Astrocyte (in vitro differentiated cells and primary cell): ENCODE results near the gene NDUFB8. TPM values are rescaled to one million over a fixed set of nuclear protein-coding genes. Genes with fewer than 3 reads are reported as not detected.

Experiments used
- DNase-seq: peaks from one replicate; pipeline ENCODE4 v3.0.0-alpha.2; 2010; ENCODE audit warnings: low read depth
- FAIRE-seq: peaks from 2 replicates; lab custom pipeline; 2011; peaks lifted over from hg19 to GRCh38; lab: Jason Lieb, UNC
- H2AFZ ChIP-seq: 2 replicates; pipeline ENCODE4 v1.6.0; 2012; ENCODE audit warnings: low read depth, low read length, inconsistent platforms
- H3K27ac ChIP-seq: 2 replicates; pipeline ENCODE4 v1.5.1; 2011; ENCODE audit warnings: low read depth, low read length, inconsistent platforms
- H3K27me3 ChIP-seq: 2 replicates; pipeline ENCODE4 v1.6.0; 2011; ENCODE audit warnings: low read length, inconsistent platforms; ENCODE audit not compliant: insufficient read depth
- H3K36me3 ChIP-seq: 2 replicates; pipeline ENCODE4 v1.5.1; 2011; ENCODE audit warnings: low read length, inconsistent platforms; ENCODE audit not compliant: insufficient read depth
- H3K4me1 ChIP-seq: 2 replicates; pipeline ENCODE4 v1.5.1; 2011; ENCODE audit warnings: low read length, inconsistent platforms; ENCODE audit not compliant: insufficient read depth
- H3K4me2 ChIP-seq: 2 replicates; pipeline ENCODE4 v1.6.0; 2012; ENCODE audit warnings: low read length, inconsistent platforms
- H3K4me3 ChIP-seq: 2 replicates; pipeline ENCODE4 v1.5.1; 2011; ENCODE audit warnings: low read depth, mild to moderate bottlenecking, low read length, inconsistent platforms; ENCODE audit not compliant: insufficient read depth
- H3K79me2 ChIP-seq: 2 replicates; pipeline ENCODE4 v1.6.0; 2012; ENCODE audit warnings: mild to moderate bottlenecking, low read length, inconsistent platforms; ENCODE audit not compliant: insufficient read depth
- H3K9ac ChIP-seq: 2 replicates; pipeline ENCODE4 v1.6.0; 2012; ENCODE audit warnings: mild to moderate bottlenecking, low read length, inconsistent platforms
- H3K9me3 ChIP-seq: 2 replicates; pipeline ENCODE4 v1.5.1; 2012; ENCODE audit warnings: low read depth, mild to moderate bottlenecking, low read length, inconsistent platforms; ENCODE audit not compliant: insufficient read depth
- H4K20me1 ChIP-seq: 2 replicates; pipeline ENCODE4 v1.6.0; 2012; ENCODE audit warnings: low read length, inconsistent platforms; ENCODE audit not compliant: insufficient read depth
- H3K27ac Mint-ChIP-seq: one replicate; pipeline ENCODE4 v1.8.0; 2021; ENCODE audit warnings: mild to moderate bottlenecking, mixed read lengths; ENCODE audit not compliant: unreplicated experiment
- H3K27me3 Mint-ChIP-seq: one replicate; pipeline ENCODE4 v1.8.0; 2021; ENCODE audit warnings: low read depth, mixed read lengths; ENCODE audit not compliant: unreplicated experiment
- H3K36me3 Mint-ChIP-seq: one replicate; pipeline ENCODE4 v1.8.0; 2021; ENCODE audit warnings: low read depth, mixed read lengths; ENCODE audit not compliant: unreplicated experiment
- H3K4me1 Mint-ChIP-seq: one replicate; pipeline ENCODE4 v1.8.0; 2021; ENCODE audit warnings: low read depth, mixed read lengths; ENCODE audit not compliant: unreplicated experiment
- H3K4me3 Mint-ChIP-seq: one replicate; pipeline ENCODE4 v1.8.0; 2021; ENCODE audit warnings: mild to moderate bottlenecking, moderate library complexity, mixed read lengths; ENCODE audit not compliant: unreplicated experiment
- H3K9me3 Mint-ChIP-seq: one replicate; pipeline ENCODE4 v1.8.0; 2021; ENCODE audit warnings: mild to moderate bottlenecking, mixed read lengths; ENCODE audit not compliant: unreplicated experiment
- EZH2 ChIP-seq: IDR thresholded peaks from 2 replicates; pipeline ENCODE4 v1.6.1; 2012; ENCODE audit warnings: mild to moderate bottlenecking, low read length, inconsistent platforms; ENCODE audit not compliant: insufficient read depth
- total RNA-seq: library from RNA; stranded (reverse); gene quantifications from 2 replicates; pipeline ENCODE4 v1.2.1, GENCODE V29; 2021
- TF ChIP-seq, protein P1 (sequence below): IDR thresholded peaks from 2 replicates; pipeline ENCODE4 v1.5.1; 2011; ENCODE audit warnings: low read depth, mild to moderate bottlenecking, inconsistent platforms, low read length, moderate library complexity; ENCODE audit not compliant: insufficient read depth

The NDUFB8 gene
- total RNA-seq, 1 donor from 2014 or later = 155 TPM

DNA sequence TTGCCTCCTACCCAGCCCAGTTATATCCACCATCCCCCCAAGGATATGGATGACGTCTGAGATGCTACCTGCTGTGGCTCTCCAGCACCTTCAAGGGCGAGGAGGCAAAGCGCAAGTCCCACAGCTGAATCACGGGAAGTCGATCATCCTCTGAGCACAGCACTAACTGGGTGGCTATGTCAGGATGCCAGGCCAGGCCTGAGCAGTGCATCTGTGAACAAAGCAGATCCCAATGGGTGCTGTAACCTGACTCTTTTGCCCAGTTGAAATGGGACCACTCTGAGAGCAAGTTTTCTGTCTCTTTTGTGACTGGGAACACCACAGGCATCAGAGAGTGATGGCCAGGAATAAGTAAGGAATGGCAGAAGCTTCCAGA, 22.3 kb downstream of the NDUFB8 start:
- no peak overlapping the region for H3K27ac Mint-ChIP-seq
- Histone ChIP-seq H4K20me1 (no peaks in the 10 kb centered on the region), H3K36me3 (no peaks in the 10 kb centered on the region), H3K79me2 (no peaks in the 10 kb centered on the region), H3K4me1 (peaks cover 24% of the 10 kb centered on the region), H3K4me3 (no peak overlapping the region), H3K9ac (no peak overlapping the region), H3K4me2 (no peak overlapping the region), H3K27ac (no peak overlapping the region), H3K27me3 (no peaks in the 10 kb centered on the region), H3K9me3 (no peaks in the 10 kb centered on the region), H2AFZ (no peak overlapping the region)
- H3K36me3 Mint-ChIP-seq = peaks cover 17% of the 10 kb centered on the region
- peaks cover 8% of the 10 kb centered on the region for H3K4me1 Mint-ChIP-seq
- no peaks in the 10 kb centered on the region for H3K9me3 Mint-ChIP-seq
- TF ChIP-seq, protein P1, sequence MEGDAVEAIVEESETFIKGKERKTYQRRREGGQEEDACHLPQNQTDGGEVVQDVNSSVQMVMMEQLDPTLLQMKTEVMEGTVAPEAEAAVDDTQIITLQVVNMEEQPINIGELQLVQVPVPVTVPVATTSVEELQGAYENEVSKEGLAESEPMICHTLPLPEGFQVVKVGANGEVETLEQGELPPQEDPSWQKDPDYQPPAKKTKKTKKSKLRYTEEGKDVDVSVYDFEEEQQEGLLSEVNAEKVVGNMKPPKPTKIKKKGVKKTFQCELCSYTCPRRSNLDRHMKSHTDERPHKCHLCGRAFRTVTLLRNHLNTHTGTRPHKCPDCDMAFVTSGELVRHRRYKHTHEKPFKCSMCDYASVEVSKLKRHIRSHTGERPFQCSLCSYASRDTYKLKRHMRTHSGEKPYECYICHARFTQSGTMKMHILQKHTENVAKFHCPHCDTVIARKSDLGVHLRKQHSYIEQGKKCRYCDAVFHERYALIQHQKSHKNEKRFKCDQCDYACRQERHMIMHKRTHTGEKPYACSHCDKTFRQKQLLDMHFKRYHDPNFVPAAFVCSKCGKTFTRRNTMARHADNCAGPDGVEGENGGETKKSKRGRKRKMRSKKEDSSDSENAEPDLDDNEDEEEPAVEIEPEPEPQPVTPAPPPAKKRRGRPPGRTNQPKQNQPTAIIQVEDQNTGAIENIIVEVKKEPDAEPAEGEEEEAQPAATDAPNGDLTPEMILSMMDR = no peak
- TF ChIP-seq EZH2 = no peak
- DNase-seq (no peak), FAIRE-seq (no peak)
- no peak overlapping the region for H3K4me3 Mint-ChIP-seq
- H3K27me3 Mint-ChIP-seq = peaks cover 12% of the 10 kb centered on the region

DNA sequence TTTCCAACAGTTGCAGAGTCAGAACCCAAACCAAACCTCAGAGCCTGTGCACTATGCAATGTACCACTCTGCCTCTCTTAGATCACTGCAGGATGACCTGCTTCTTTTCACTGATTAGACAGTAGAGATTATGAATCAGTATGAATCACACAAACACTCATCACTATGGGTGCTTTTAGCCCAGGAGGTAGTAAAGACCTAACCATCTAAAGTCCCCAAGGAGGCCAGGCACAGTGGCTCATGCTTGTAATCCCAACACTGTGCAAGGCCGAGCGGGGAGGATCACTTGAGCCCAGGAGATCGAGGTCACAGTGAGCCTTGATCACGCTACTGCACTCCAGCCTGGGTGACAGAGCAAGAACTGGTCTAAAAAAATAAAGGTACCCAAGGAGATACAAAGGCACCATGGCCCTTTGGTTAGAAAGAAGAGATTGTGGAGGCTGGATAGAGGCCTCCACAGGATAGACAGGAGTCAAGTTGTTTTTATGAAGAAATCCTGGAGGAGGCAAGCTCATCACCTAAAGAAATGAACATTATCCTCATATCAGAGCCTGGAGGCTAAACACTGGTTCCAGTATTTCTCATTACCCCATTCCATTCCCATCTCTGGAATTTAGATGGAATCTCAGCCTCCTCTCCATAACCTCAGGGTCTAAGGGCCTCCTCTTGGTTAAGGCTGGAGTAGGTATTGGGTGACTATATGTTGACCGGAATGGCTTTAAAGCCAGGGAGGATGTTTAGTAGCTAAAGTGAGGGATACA, 22.9 kb downstream of the NDUFB8 start:
- no peaks in the 10 kb centered on the region for H4K20me1 ChIP-seq
- H3K9ac ChIP-seq = no peak overlapping the region
- H3K27ac ChIP-seq = peak overlapping the region; percentile 15
- peaks cover 8% of the 10 kb centered on the region for H3K4me1 Mint-ChIP-seq
- DNase-seq = peak; percentile 55
- H3K9me3 Mint-ChIP-seq = no peaks in the 10 kb centered on the region
- no peak overlapping the region for H3K4me3 Mint-ChIP-seq
- peaks cover 24% of the 10 kb centered on the region for H3K4me1 ChIP-seq
- no peaks in the 10 kb centered on the region for H3K36me3 ChIP-seq
- peak; percentile 94 for FAIRE-seq
- H3K9me3 ChIP-seq = no peaks in the 10 kb centered on the region
- H3K36me3 Mint-ChIP-seq = peaks cover 14% of the 10 kb centered on the region
- no peak overlapping the region for H3K4me3 ChIP-seq
- no peak overlapping the region for H3K27ac Mint-ChIP-seq
- H3K27me3 ChIP-seq = no peaks in the 10 kb centered on the region
- no peak overlapping the region for H2AFZ ChIP-seq
- peaks cover 7% of the 10 kb centered on the region for H3K27me3 Mint-ChIP-seq
- H3K79me2 ChIP-seq = no peaks in the 10 kb centered on the region
- no peak for TF ChIP-seq EZH2
- TF ChIP-seq, protein P1 = no peak
- peak overlapping the region; percentile 23 for H3K4me2 ChIP-seq

DNA sequence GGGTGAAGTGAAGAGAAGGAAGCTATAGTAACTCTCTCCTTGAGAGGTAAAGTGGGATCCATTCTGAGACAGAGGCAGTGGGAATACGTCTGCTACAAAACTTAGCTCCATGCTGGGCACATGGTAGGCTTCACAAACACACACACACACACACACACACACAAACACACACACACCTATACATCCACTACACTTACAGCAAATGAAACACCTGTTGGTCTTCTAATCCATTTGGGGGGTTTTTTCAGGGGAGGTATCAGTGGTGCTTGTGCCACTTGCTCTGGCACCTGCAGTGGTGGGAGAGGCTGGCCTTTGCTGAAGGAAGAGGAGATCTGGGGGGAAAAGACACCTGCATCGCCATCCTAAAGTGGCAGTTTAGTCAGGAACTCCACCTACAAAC, 24.5 kb downstream of the NDUFB8 start:
- no peak overlapping the region for H3K27ac Mint-ChIP-seq
- TF ChIP-seq, protein P1 = no peak
- no peak for TF ChIP-seq EZH2
- H3K27me3 Mint-ChIP-seq = peaks cover 6% of the 10 kb centered on the region
- FAIRE-seq = no peak
- Histone ChIP-seq H2AFZ (no peak overlapping the region), H3K9me3 (no peaks in the 10 kb centered on the region), H3K27ac (no peak overlapping the region), H3K36me3 (no peaks in the 10 kb centered on the region), H3K9ac (no peak overlapping the region), H3K79me2 (no peaks in the 10 kb centered on the region), H3K4me1 (peaks cover 24% of the 10 kb centered on the region), H3K4me2 (no peak overlapping the region), H3K4me3 (no peak overlapping the region), H4K20me1 (no peaks in the 10 kb centered on the region), H3K27me3 (no peaks in the 10 kb centered on the region)
- H3K4me3 Mint-ChIP-seq = no peak overlapping the region
- H3K4me1 Mint-ChIP-seq = peaks cover 8% of the 10 kb centered on the region
- H3K9me3 Mint-ChIP-seq = no peaks in the 10 kb centered on the region
- peaks cover 19% of the 10 kb centered on the region for H3K36me3 Mint-ChIP-seq
- no peak for DNase-seq
